ENCODE measurements around the gene C20orf141.

GRCh38 chr20:2833761-2834160 is 19.0 kb downstream of the C20orf141 start:
- TF ChIP-seq CTCF (IDR thresholded peaks at IDR 0.05) (no peak), EP300 (IDR thresholded peaks at IDR 0.05) (no peak)
